ENCODE results near the gene NBEA. TPM values are rescaled to one million over a fixed set of nuclear protein-coding genes. Genes with fewer than 3 reads are reported as not detected.
"Not testable (repeated sequence)": the region's sequence is repeated elsewhere in the genome, so short reads cannot be mapped to it uniquely, and the experiment has no call there.

Gene NBEA
- total RNA-seq, 2 experiments from 2014 or later, result 3.5 to 3.8 TPM

DNA sequence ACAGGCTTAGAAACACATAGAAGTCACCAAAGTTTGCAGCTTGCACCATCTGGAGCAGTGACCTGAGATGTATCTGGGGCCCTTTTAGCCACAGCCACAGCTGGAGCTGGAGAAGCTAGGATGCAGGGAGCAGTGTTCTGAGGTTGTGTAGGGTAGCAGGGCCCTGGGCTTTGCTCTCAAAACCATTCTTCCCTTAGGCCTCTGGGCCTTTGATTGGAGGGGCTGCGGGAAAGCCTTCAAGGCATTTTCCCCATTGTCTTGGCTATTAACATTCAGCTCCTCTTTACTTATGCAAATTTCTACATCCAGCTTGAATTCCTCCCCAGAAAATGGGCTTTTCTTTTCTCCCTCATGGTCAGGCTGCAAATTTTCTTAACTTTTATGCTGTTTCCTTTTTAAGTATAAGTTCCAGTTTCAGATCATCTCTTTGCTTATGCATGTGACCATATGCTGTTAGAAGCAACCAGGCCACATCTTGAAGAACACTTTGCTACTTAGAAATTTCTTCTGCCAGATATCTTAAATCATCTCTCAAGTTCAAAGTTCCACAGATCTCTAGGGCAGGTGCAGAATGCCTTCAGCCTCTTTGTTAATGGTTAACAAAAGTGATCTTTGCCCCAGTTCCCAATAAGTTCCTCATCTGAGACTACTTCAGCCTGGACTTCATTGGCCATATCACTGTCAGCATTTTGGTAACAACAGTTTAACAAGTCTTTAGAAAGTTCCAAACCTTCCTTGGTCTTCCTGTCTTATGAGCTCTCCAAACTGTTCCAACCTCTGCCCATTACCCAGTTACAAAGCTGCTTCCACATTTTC is 48.5 kb downstream of the NBEA start:
- ChIA-PET CTCF (no interaction called here), POLR2A (no interaction called here)
- no peak overlapping the region for H3K27ac ChIP-seq (ENCODE audit: low read depth in 1 of 2, low read length in 2 of 2)
- intact Hi-C loops (cut with DNase I, micrococcal nuclease), result no loop called here
- H3K27me3 Mint-ChIP-seq, result no peaks in the 10 kb centered on the region
- no peak overlapping the region for H3K27ac Mint-ChIP-seq
- H3K9me3 Mint-ChIP-seq, result peaks cover 16% of the 10 kb centered on the region
- no peaks in the 10 kb centered on the region for H3K4me1 ChIP-seq (ENCODE audit: insufficient read depth, low read length)
- H3K4me3 ChIP-seq (ENCODE audit: low read length), result no peak overlapping the region
- DNase-seq, result no peak
- TF ChIP-seq, protein P1, sequence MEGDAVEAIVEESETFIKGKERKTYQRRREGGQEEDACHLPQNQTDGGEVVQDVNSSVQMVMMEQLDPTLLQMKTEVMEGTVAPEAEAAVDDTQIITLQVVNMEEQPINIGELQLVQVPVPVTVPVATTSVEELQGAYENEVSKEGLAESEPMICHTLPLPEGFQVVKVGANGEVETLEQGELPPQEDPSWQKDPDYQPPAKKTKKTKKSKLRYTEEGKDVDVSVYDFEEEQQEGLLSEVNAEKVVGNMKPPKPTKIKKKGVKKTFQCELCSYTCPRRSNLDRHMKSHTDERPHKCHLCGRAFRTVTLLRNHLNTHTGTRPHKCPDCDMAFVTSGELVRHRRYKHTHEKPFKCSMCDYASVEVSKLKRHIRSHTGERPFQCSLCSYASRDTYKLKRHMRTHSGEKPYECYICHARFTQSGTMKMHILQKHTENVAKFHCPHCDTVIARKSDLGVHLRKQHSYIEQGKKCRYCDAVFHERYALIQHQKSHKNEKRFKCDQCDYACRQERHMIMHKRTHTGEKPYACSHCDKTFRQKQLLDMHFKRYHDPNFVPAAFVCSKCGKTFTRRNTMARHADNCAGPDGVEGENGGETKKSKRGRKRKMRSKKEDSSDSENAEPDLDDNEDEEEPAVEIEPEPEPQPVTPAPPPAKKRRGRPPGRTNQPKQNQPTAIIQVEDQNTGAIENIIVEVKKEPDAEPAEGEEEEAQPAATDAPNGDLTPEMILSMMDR (IDR thresholded peaks at IDR 0.05), result no peak
- no peak for ATAC-seq (ENCODE audit: poor library complexity)
- H3K36me3 Mint-ChIP-seq (ENCODE audit: low read depth), result peaks cover 41% of the 10 kb centered on the region
- H3K27me3 ChIP-seq (ENCODE audit: control insufficient read depth in 1 of 2, insufficient read depth in 2 of 2, low read length in 2 of 2), result no peaks in the 10 kb centered on the region
- no peaks in the 10 kb centered on the region for H3K4me1 Mint-ChIP-seq (ENCODE audit: low read depth)
- H3K4me3 Mint-ChIP-seq, result no peak overlapping the region
- no peaks in the 10 kb centered on the region for H3K36me3 ChIP-seq (ENCODE audit: insufficient read depth, low read length)
- H3K9me3 ChIP-seq (ENCODE audit: control insufficient read depth in 1 of 2, insufficient read depth in 1 of 2, low read length in 2 of 2), result peaks cover 13 to 23% of the 10 kb centered on the region in 2 experiments

DNA sequence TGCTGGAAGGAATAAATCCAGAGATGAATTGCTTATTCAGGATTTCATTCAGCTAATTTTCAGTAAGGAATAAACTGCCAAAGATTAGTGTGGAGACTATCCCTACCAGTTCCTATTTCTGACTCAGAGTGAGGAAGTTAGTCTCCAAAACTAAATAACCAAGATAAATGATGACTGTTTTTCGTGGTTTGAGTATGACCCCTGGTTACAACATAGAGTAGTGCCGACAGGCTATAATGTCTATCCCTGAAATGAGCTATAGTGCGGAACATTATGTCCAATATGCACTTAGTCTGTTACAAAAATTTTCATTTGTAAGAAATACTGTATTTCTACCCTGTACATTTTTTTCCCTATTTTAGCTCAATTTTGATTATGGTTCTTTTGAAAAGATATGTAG is 51.4 kb downstream of the NBEA start:
- ATAC-seq (ENCODE audit: poor library complexity) (no peak), DNase-seq (no peak)
- Histone ChIP-seq H3K36me3 (ENCODE audit: insufficient read depth, low read length) (no peaks in the 10 kb centered on the region), H3K27ac (ENCODE audit: low read depth in 1 of 2, low read length in 2 of 2) (no peak overlapping the region), H3K4me3 (ENCODE audit: low read length) (no peak overlapping the region), H3K27me3 (ENCODE audit: control insufficient read depth in 1 of 2, insufficient read depth in 2 of 2, low read length in 2 of 2) (no peaks in the 10 kb centered on the region), H3K4me1 (ENCODE audit: insufficient read depth, low read length) (no peaks in the 10 kb centered on the region), H3K9me3 (ENCODE audit: control insufficient read depth in 1 of 2, insufficient read depth in 1 of 2, low read length in 2 of 2) (peaks cover 8 to 23% of the 10 kb centered on the region in 2 experiments)
- ChIA-PET CTCF (no interaction called here), POLR2A (no interaction called here)
- Mint-ChIP-seq H3K27ac (no peak overlapping the region), H3K4me3 (no peak overlapping the region), H3K27me3 (no peaks in the 10 kb centered on the region), H3K9me3 (peaks cover 8% of the 10 kb centered on the region), H3K4me1 (ENCODE audit: low read depth) (no peaks in the 10 kb centered on the region), H3K36me3 (ENCODE audit: low read depth) (peaks cover 25% of the 10 kb centered on the region)
- TF ChIP-seq, protein P1 (IDR thresholded peaks at IDR 0.05), result no peak
- intact Hi-C loops (cut with DNase I, micrococcal nuclease), result no loop called here

DNA sequence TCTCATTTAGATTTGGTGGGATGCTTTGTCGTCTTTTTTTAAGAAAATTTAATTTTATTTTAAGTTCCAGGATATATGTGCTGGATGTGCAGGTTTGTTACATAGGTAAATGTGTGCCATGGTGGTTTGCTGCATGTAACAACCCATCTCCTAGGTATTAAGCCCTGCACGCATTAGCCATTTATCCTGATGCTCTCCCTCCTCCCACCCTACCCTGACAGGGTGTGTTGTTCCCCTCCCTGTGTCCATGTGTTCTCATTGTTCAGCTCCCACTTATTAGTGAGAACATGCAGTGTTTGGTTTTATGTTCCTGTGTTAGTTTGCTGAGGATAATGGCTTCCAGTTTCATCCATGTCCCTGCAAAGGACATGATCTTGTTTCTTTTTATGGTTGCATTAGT is 61.7 kb downstream of the NBEA start:
- H3K27ac Mint-ChIP-seq; H3K27me3 ChIP-seq (ENCODE audit: control insufficient read depth in 1 of 2, insufficient read depth in 2 of 2, low read length in 2 of 2); H3K36me3 Mint-ChIP-seq (ENCODE audit: low read depth); H3K4me1 Mint-ChIP-seq (ENCODE audit: low read depth); H3K4me3 Mint-ChIP-seq; DNase-seq; H3K27me3 Mint-ChIP-seq; CTCF ChIA-PET; POLR2A ChIA-PET; H3K27ac ChIP-seq (ENCODE audit: low read depth in 1 of 2, low read length in 2 of 2); H3K36me3 ChIP-seq (ENCODE audit: insufficient read depth, low read length); H3K4me3 ChIP-seq (ENCODE audit: low read length); H3K4me1 ChIP-seq (ENCODE audit: insufficient read depth, low read length); intact Hi-C loops (cut with DNase I, micrococcal nuclease); ATAC-seq (ENCODE audit: poor library complexity); H3K9me3 ChIP-seq (ENCODE audit: control insufficient read depth in 1 of 2, insufficient read depth in 1 of 2, low read length in 2 of 2); H3K9me3 Mint-ChIP-seq: not testable (repeated sequence)

DNA sequence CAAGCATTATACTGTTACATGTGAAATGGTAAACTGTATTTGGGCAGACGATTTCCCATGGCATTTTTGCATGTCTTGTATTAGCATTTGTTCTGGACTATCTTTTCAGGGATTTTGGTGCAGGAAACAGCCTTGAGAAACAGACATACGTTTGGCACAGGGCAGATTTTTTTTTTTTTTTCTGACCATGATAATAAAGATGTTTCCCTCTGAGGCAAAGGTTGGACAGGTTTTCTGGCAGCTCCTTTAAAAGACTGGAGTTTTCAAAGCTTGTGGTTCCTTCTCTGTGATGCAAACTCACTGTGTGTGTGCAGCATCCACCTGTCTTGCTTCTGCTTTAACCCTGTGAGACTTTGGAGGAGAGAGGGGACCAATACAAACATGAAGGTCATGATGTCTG is 63.0 kb downstream of the NBEA start:
- TF ChIP-seq, protein P1 (IDR thresholded peaks at IDR 0.05), result no peak
- Histone ChIP-seq H3K27ac (ENCODE audit: low read depth in 1 of 2, low read length in 2 of 2) (no peak overlapping the region), H3K4me3 (ENCODE audit: low read length) (no peak overlapping the region), H3K9me3 (ENCODE audit: control insufficient read depth in 1 of 2, insufficient read depth in 1 of 2, low read length in 2 of 2) (no peaks in the 10 kb centered on the region), H3K27me3 (ENCODE audit: control insufficient read depth in 1 of 2, insufficient read depth in 2 of 2, low read length in 2 of 2) (no peaks in the 10 kb centered on the region), H3K36me3 (ENCODE audit: insufficient read depth, low read length) (no peaks in the 10 kb centered on the region), H3K4me1 (ENCODE audit: insufficient read depth, low read length) (no peaks in the 10 kb centered on the region)
- ChIA-PET CTCF (no interaction called here), POLR2A (interaction anchor here (0.8 kb wide), 1 partner anchor 10 kb away, joined by 3 read pairs; no protein-coding TSS in a partner anchor)
- no peak overlapping the region for H3K27ac Mint-ChIP-seq
- no peaks in the 10 kb centered on the region for H3K27me3 Mint-ChIP-seq
- no peaks in the 10 kb centered on the region for H3K4me1 Mint-ChIP-seq (ENCODE audit: low read depth)
- intact Hi-C loops (cut with DNase I, micrococcal nuclease), result no loop called here
- no peak overlapping the region for H3K4me3 Mint-ChIP-seq
- ATAC-seq (ENCODE audit: poor library complexity), result no peak
- DNase-seq, result no peak
- peaks cover 6% of the 10 kb centered on the region for H3K9me3 Mint-ChIP-seq
- H3K36me3 Mint-ChIP-seq (ENCODE audit: low read depth), result no peaks in the 10 kb centered on the region

Data from CD4-positive, alpha-beta T cell (primary cell).